ENCODE results near the gene PROK1. TPM values are rescaled to one million over a fixed set of nuclear protein-coding genes. Genes with fewer than 3 reads are reported as not detected.

The PROK1 gene
- total RNA-seq, 2 experiments from 2014 or later, result not detected

GRCh38 chr1:110418729-110419128 lies 32.2 kb upstream of the PROK1 start:
- H4K20me1 ChIP-seq (ENCODE audit: insufficient read depth, low read length), result no peaks in the 10 kb centered on the region
- H3K79me2 ChIP-seq (ENCODE audit: insufficient read depth, low read depth, low read length), result no peaks in the 10 kb centered on the region
- no peak for DNase-seq (ENCODE audit: low spot score)
- POLR2A ChIA-PET, result no interaction called here
- H2AFZ ChIP-seq (ENCODE audit: low read length), result no peak overlapping the region
- peaks cover 14% of the 10 kb centered on the region for H3K9me3 ChIP-seq (ENCODE audit: low read length)
- no peak overlapping the region for H3K4me3 ChIP-seq (ENCODE audit: low read depth, low read length, poor library complexity, severe bottlenecking)
- H3K9me2 ChIP-seq (ENCODE audit: insufficient read depth, low read length), result no peaks in the 10 kb centered on the region
- H3K36me3 ChIP-seq (ENCODE audit: insufficient read depth, low read length), result no peaks in the 10 kb centered on the region
- H3K4me1 ChIP-seq (ENCODE audit: insufficient read depth, low read length, poor library complexity, severe bottlenecking), result no peaks in the 10 kb centered on the region
- no peak overlapping the region for H3K27ac ChIP-seq (ENCODE audit: low read depth, low read length, poor library complexity, severe bottlenecking)
- no peak overlapping the region for H3K4me2 ChIP-seq (ENCODE audit: low read length)
- intact Hi-C loops (cut with micrococcal nuclease; ENCODE audit: unreplicated experiment), result no loop called here
- no TSS peak for BruUV-seq (replicated peaks)
- CTCF ChIA-PET (ENCODE audit: unreplicated experiment), result no interaction called here
- no peak for TF ChIP-seq EZH2phosphoT487 (IDR thresholded peaks at IDR 0.05; ENCODE audit: borderline replicate concordance, low read depth, low read length)
- TF ChIP-seq CTCF (conservative IDR thresholded peaks at IDR 0.05; ENCODE audit: low read length), result no peak

- Histone ChIP-seq H3K79me2 (ENCODE audit: insufficient read depth, low read depth, low read length) (no peaks in the 10 kb centered on the region), H3K4me1 (ENCODE audit: insufficient read depth, low read length, poor library complexity, severe bottlenecking) (no peaks in the 10 kb centered on the region), H3K4me3 (ENCODE audit: low read depth, low read length, poor library complexity, severe bottlenecking) (no peak overlapping the region), H4K20me1 (ENCODE audit: insufficient read depth, low read length) (no peaks in the 10 kb centered on the region), H3K9me3 (ENCODE audit: low read length) (peaks cover 14% of the 10 kb centered on the region), H3K27ac (ENCODE audit: low read depth, low read length, poor library complexity, severe bottlenecking) (no peak overlapping the region), H3K4me2 (ENCODE audit: low read length) (no peak overlapping the region), H2AFZ (ENCODE audit: low read length) (no peak overlapping the region), H3K9me2 (ENCODE audit: insufficient read depth, low read length) (no peaks in the 10 kb centered on the region), H3K36me3 (ENCODE audit: insufficient read depth, low read length) (no peaks in the 10 kb centered on the region)
- no peak for DNase-seq (ENCODE audit: low spot score)
- no TSS peak for BruUV-seq (replicated peaks)
- POLR2A ChIA-PET, result interaction anchor here (1.2 kb wide), 1 partner anchor 81 kb away, joined by 5 read pairs; the partner anchor contains the start of gene RBM15
- CTCF ChIA-PET (ENCODE audit: unreplicated experiment), result no interaction called here
- TF ChIP-seq CTCF (conservative IDR thresholded peaks at IDR 0.05; ENCODE audit: low read length), result no peak
- TF ChIP-seq EZH2phosphoT487 (IDR thresholded peaks at IDR 0.05; ENCODE audit: borderline replicate concordance, low read depth, low read length), result no peak
- intact Hi-C loops (cut with micrococcal nuclease; ENCODE audit: unreplicated experiment), result no loop called here
These were observed 30.8 kb upstream of the PROK1 start for GRCh38 chr1:110420023-110420662.

All from OCI-LY7 (cell line).